Testis (tissue), 2 donors: ENCODE results near the gene RAB21.

Experiments
- POLR2A ChIP-seq: fragments of 450-650 bp; IDR thresholded peaks from one replicate; pipeline ENCODE4 v1.6.1; 2017; ENCODE audit warnings: antibody characterized with exemption, mild to moderate bottlenecking, moderate library complexity
- TF ChIP-seq, protein P1 (sequence below), 3 experiments: fragments of 450-650 bp in 2 of 3; fragments of 200-600 bp in 1 of 3; sonication (generic) in 1 of 3; IDR thresholded peaks; one replicate each; pipeline ENCODE4 v1.5.1; 2016 to 2019; ENCODE audit warnings: antibody characterized with exemption in 3 of 3, mild to moderate bottlenecking in 2 of 3, moderate library complexity in 1 of 3

GRCh38 chr12:71837356-71837755, 82.7 kb downstream of the RAB21 start:
- TF ChIP-seq POLR2A, result no peak
- TF ChIP-seq, protein P1, sequence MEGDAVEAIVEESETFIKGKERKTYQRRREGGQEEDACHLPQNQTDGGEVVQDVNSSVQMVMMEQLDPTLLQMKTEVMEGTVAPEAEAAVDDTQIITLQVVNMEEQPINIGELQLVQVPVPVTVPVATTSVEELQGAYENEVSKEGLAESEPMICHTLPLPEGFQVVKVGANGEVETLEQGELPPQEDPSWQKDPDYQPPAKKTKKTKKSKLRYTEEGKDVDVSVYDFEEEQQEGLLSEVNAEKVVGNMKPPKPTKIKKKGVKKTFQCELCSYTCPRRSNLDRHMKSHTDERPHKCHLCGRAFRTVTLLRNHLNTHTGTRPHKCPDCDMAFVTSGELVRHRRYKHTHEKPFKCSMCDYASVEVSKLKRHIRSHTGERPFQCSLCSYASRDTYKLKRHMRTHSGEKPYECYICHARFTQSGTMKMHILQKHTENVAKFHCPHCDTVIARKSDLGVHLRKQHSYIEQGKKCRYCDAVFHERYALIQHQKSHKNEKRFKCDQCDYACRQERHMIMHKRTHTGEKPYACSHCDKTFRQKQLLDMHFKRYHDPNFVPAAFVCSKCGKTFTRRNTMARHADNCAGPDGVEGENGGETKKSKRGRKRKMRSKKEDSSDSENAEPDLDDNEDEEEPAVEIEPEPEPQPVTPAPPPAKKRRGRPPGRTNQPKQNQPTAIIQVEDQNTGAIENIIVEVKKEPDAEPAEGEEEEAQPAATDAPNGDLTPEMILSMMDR (IDR thresholded peaks at IDR 0.05), result no peak
